HepG2 (cell line): ENCODE data around the gene CDK14.

ENCODE experiments used
- JUND ChIP-seq: sonication (generic); formaldehyde crosslinking; IDR thresholded peaks from 2 replicates; pipeline ENCODE4 v1.8.0; 2022; ENCODE audit warnings: mild to moderate bottlenecking, missing genetic modification reagents
- NFYC ChIP-seq: IDR thresholded peaks from 2 replicates; pipeline ENCODE4 v1.6.1; 2016; ENCODE audit warnings: missing genetic modification reagents, missing compliant biosample characterization
- SOX13 ChIP-seq, 3 experiments: fragments of 450-650 bp in 1 of 3; sonication (generic) in 1 of 3; formaldehyde crosslinking in 1 of 3; IDR thresholded peaks in 2 of 3; conservative IDR thresholded peaks in 1 of 3; 2 replicates each; pipeline versions ENCODE4 v1.5.0 to v1.6.1; 2016 to 2020; ENCODE audit warnings: antibody characterized with exemption in 1 of 3, mild to moderate bottlenecking in 1 of 3, missing compliant biosample characterization in 1 of 3, missing genetic modification reagents in 1 of 3, moderate library complexity in 1 of 3
- ZFP37 ChIP-seq: sonication (generic); formaldehyde crosslinking; IDR thresholded peaks from 2 replicates; pipeline ENCODE4 v1.4.0; 2020; ENCODE audit warnings: missing genetic modification reagents, borderline replicate concordance
- ZNF335 ChIP-seq: sonication (generic); formaldehyde crosslinking; IDR thresholded peaks from 2 replicates; pipeline ENCODE4 v1.4.0; 2020; ENCODE audit warnings: missing genetic modification reagents
- ZSCAN12 ChIP-seq: sonication (generic); formaldehyde crosslinking; IDR thresholded peaks from 2 replicates; pipeline ENCODE4 v1.9.0; 2021; ENCODE audit warnings: mild to moderate bottlenecking, missing genetic modification reagents
- TF ChIP-seq, protein P1 (sequence below): sonication (generic); formaldehyde crosslinking; IDR thresholded peaks from 2 replicates; pipeline ENCODE4 v1.5.0; 2020; ENCODE audit warnings: mild to moderate bottlenecking, missing genetic modification reagents, moderate library complexity
- TF ChIP-seq, protein P2 (sequence below): sonication (generic); formaldehyde crosslinking; IDR thresholded peaks from 2 replicates; pipeline ENCODE4 v1.8.1; 2022; ENCODE audit warnings: low read depth, mild to moderate bottlenecking, missing genetic modification reagents

DNA sequence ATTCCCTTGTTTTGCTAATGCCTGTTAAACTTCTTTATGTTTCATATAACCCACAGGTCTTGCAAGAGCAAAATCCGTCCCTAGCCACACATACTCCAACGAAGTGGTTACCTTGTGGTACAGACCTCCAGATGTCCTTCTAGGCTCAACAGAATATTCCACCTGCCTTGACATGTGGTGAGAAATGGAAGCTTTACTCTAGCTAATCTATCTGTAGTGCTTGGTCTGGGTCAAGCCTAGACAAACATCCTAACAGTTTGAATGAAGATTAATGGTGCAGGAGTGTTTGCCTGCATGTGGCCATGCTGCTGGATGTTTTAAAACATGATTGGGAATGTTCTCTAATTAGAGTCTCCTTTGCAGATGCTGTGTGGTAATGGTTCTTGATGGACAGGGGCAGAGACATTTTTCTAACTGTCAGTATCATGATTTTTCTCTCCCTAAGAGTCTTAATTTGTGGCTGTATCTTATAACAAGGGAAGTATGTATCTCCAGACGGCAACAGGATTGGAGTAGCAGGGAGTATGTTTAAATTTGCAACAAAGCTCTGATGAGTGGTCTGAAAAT is 359.6 kb downstream of the CDK14 start:
- TF ChIP-seq JUND (CRISPR knock-in tag) (no peak), ZFP37 (CRISPR knock-in tag) (no peak), ZNF335 (no peak), SOX13 (IDR thresholded peaks at IDR 0.05) (no peak), SOX13 (CRISPR knock-in tag; conservative IDR thresholded peaks at IDR 0.05 in 1 of 2, IDR thresholded peaks at IDR 0.05 in 1 of 2) (no peak), NFYC (CRISPR knock-in tag) (no peak), ZSCAN12 (CRISPR knock-in tag) (no peak)
- TF ChIP-seq, protein P1, sequence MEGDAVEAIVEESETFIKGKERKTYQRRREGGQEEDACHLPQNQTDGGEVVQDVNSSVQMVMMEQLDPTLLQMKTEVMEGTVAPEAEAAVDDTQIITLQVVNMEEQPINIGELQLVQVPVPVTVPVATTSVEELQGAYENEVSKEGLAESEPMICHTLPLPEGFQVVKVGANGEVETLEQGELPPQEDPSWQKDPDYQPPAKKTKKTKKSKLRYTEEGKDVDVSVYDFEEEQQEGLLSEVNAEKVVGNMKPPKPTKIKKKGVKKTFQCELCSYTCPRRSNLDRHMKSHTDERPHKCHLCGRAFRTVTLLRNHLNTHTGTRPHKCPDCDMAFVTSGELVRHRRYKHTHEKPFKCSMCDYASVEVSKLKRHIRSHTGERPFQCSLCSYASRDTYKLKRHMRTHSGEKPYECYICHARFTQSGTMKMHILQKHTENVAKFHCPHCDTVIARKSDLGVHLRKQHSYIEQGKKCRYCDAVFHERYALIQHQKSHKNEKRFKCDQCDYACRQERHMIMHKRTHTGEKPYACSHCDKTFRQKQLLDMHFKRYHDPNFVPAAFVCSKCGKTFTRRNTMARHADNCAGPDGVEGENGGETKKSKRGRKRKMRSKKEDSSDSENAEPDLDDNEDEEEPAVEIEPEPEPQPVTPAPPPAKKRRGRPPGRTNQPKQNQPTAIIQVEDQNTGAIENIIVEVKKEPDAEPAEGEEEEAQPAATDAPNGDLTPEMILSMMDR (CRISPR knock-in tag): no peak
- TF ChIP-seq, protein P2, sequence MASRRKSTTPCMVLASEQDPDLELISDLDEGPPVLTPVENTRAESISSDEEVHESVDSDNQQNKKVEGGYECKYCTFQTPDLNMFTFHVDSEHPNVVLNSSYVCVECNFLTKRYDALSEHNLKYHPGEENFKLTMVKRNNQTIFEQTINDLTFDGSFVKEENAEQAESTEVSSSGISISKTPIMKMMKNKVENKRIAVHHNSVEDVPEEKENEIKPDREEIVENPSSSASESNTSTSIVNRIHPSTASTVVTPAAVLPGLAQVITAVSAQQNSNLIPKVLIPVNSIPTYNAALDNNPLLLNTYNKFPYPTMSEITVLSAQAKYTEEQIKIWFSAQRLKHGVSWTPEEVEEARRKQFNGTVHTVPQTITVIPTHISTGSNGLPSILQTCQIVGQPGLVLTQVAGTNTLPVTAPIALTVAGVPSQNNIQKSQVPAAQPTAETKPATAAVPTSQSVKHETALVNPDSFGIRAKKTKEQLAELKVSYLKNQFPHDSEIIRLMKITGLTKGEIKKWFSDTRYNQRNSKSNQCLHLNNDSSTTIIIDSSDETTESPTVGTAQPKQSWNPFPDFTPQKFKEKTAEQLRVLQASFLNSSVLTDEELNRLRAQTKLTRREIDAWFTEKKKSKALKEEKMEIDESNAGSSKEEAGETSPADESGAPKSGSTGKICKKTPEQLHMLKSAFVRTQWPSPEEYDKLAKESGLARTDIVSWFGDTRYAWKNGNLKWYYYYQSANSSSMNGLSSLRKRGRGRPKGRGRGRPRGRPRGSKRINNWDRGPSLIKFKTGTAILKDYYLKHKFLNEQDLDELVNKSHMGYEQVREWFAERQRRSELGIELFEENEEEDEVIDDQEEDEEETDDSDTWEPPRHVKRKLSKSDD (CRISPR knock-in tag): no peak
